Upper lobe of right lung (tissue), 1 donor: ENCODE measurements around the gene NUDT8. TPM values are rescaled to one million over a fixed set of nuclear protein-coding genes. Genes with fewer than 3 reads are reported as not detected.

ENCODE experiments used
- ATAC-seq: fragments of 200-7000 bp; cut with Tn5 transposase; one replicate; pipeline ENCODE4 v1.9.1; 2020; ENCODE audit warnings: mild to moderate bottlenecking, moderate library complexity
- DNase-seq: peaks from one replicate; pipeline ENCODE4 v3.0.0-alpha.2; 2020
- H3K27ac ChIP-seq: fragments of 200-600 bp; one replicate; pipeline ENCODE4 v1.8.0; 2022
- H3K27me3 ChIP-seq: fragments of 200-600 bp; one replicate; pipeline ENCODE4 v1.8.0; 2022; ENCODE audit warnings: mild to moderate bottlenecking
- H3K36me3 ChIP-seq: fragments of 200-600 bp; one replicate; pipeline ENCODE4 v1.8.0; 2022
- H3K4me1 ChIP-seq: fragments of 200-600 bp; one replicate; pipeline ENCODE4 v1.8.0; 2022
- H3K4me3 ChIP-seq: fragments of 200-600 bp; one replicate; pipeline ENCODE4 v1.8.0; 2022; ENCODE audit warnings: mild to moderate bottlenecking
- H3K9me3 ChIP-seq: fragments of 200-600 bp; one replicate; pipeline ENCODE4 v1.8.0; 2022
- intact Hi-C: fragments of 100-400 bp; cut with DNase I; formaldehyde crosslinking; loops from one replicate; pipeline ENCODE4 v1.11.0; 2022
- total RNA-seq: library from RNA; stranded (reverse); fragmentation: NEBNext Ultra II Directional; extraction: Animal tissue kit (Norgen Biotek cat#: 25700); gene quantifications from one replicate; pipeline ENCODE4 v1.2.1, GENCODE V29; 2021
- TF ChIP-seq, protein P1 (sequence below): fragments of 200-600 bp; IDR thresholded peaks from one replicate; pipeline ENCODE4 v1.8.0; 2022; ENCODE audit warnings: antibody characterized with exemption
- donor health status: DM: no; HTN: yes; CAD: no; lungs with severe emphysema.

NUDT8 gene
- total RNA-seq, 1 donor from 2014 or later = 12.2 TPM

DNA sequence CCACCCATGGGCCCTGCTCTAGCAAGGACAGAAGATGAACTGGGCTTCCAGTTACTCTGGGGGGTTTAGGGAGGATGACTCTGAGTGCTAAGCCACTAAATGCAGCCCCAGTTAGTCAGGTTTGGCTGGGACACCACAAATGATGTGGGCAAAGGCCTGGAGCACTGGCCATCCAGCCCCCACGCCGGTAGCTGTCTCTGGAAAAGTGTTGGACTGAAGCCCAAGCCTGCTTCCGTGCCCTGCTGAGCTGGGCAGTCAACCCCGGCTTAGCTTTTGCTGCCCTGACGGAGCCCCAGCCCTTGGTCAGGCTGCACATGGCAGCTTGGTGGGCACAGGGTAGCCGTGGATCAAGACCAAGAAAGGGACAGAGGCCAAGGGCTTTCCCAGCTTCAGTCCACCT lies 51.8 kb downstream of the NUDT8 start:
- Histone ChIP-seq H3K36me3 (no peaks in the 10 kb centered on the region), H3K9me3 (no peaks in the 10 kb centered on the region), H3K27me3 (no peaks in the 10 kb centered on the region), H3K4me1 (peaks cover 13% of the 10 kb centered on the region), H3K4me3 (no peak overlapping the region), H3K27ac (no peak overlapping the region)
- TF ChIP-seq, protein P1, sequence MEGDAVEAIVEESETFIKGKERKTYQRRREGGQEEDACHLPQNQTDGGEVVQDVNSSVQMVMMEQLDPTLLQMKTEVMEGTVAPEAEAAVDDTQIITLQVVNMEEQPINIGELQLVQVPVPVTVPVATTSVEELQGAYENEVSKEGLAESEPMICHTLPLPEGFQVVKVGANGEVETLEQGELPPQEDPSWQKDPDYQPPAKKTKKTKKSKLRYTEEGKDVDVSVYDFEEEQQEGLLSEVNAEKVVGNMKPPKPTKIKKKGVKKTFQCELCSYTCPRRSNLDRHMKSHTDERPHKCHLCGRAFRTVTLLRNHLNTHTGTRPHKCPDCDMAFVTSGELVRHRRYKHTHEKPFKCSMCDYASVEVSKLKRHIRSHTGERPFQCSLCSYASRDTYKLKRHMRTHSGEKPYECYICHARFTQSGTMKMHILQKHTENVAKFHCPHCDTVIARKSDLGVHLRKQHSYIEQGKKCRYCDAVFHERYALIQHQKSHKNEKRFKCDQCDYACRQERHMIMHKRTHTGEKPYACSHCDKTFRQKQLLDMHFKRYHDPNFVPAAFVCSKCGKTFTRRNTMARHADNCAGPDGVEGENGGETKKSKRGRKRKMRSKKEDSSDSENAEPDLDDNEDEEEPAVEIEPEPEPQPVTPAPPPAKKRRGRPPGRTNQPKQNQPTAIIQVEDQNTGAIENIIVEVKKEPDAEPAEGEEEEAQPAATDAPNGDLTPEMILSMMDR = no peak
- intact Hi-C loops = no loop called here
- ATAC-seq (no peak), DNase-seq (no peak)

Other genes with a start within 250 kb of the NUDT8 start
- gene RAD9A, start 238.0 kb downstream of the NUDT8 start, total RNA-seq = 20.7 TPM
- 134 TPM for gene PPP1CA, start 228.1 kb downstream of the NUDT8 start, total RNA-seq
- gene TBC1D10C, start 225.9 kb downstream of the NUDT8 start, total RNA-seq = 26.8 TPM
- 2.7 TPM for gene CARNS1, start 214.3 kb downstream of the NUDT8 start, total RNA-seq
- gene RPS6KB2, start 201.4 kb downstream of the NUDT8 start, total RNA-seq = 40.0 TPM
- gene PTPRCAP, start 192.3 kb downstream of the NUDT8 start, total RNA-seq = 17.7 TPM
- 132 TPM for gene CORO1B, start 186.5 kb downstream of the NUDT8 start, total RNA-seq
- not detected for gene GPR152, start 177.2 kb downstream of the NUDT8 start, total RNA-seq
- 3.2 TPM for gene CABP4, start 174.6 kb downstream of the NUDT8 start, total RNA-seq
- gene TMEM134, start 160.7 kb downstream of the NUDT8 start, total RNA-seq = 46.9 TPM
- 87.0 TPM for gene AIP, start 146.9 kb downstream of the NUDT8 start, total RNA-seq
- gene PITPNM1, start 124.6 kb downstream of the NUDT8 start, total RNA-seq = 38.2 TPM
- 84.2 TPM for gene CDK2AP2, start 121.8 kb downstream of the NUDT8 start, total RNA-seq
- gene CABP2, start 106.5 kb downstream of the NUDT8 start, total RNA-seq = not detected
- gene GSTP1, start 46.1 kb downstream of the NUDT8 start, total RNA-seq = 751 TPM
- gene NDUFV1, start 23.0 kb downstream of the NUDT8 start, total RNA-seq = 141 TPM
- not detected for gene TBX10, start 9.8 kb upstream of the NUDT8 start, total RNA-seq
- 0.32 TPM for gene ACY3, start 20.8 kb upstream of the NUDT8 start, total RNA-seq
- gene ALDH3B2, start 44.7 kb upstream of the NUDT8 start, total RNA-seq = 1.3 TPM